NCI-H128 (cell line): ENCODE measurements around the gene RASA3.
A peak's percentile ranks its signal among the peaks of the same experiment; 100 is the strongest.
"Not testable (repeated sequence)": the region's sequence is repeated elsewhere in the genome, so short reads cannot be mapped to it uniquely, and the experiment has no call there.

Experiments
- DNase-seq: peaks from one replicate; lab custom pipeline; 2025; ENCODE audit not compliant: unreplicated experiment; lab: John Stamatoyannopoulos, UW

The RASA3 gene

GRCh38 chr13:113995051-113995601 is 137.3 kb downstream of the RASA3 start:
- DNase-seq, result no peak

GRCh38 chr13:113992276-113993005 is 140.0 kb downstream of the RASA3 start:
- DNase-seq, result no peak

- no peak for DNase-seq
These were observed 140.7 kb downstream of the RASA3 start for GRCh38 chr13:113991676-113992179.

GRCh38 chr13:113991191-113991669 is 141.2 kb downstream of the RASA3 start:
- DNase-seq, result peak; percentile 49

- DNase-seq, result no peak
These were observed 142.0 kb downstream of the RASA3 start for GRCh38 chr13:113990321-113990837.

- no peak for DNase-seq
These were observed 142.7 kb downstream of the RASA3 start for GRCh38 chr13:113989585-113990300.

- not testable (repeated sequence) for DNase-seq
These were observed 143.6 kb downstream of the RASA3 start for GRCh38 chr13:113988859-113989258.

- no peak for DNase-seq
These were observed 150.1 kb downstream of the RASA3 start for GRCh38 chr13:113982296-113982661.

GRCh38 chr13:113981611-113982295 is 150.7 kb downstream of the RASA3 start:
- no peak for DNase-seq

- peak; percentile 83 for DNase-seq
These were observed 151.2 kb downstream of the RASA3 start for GRCh38 chr13:113981194-113981605.

GRCh38 chr13:113980489-113981064 is 151.8 kb downstream of the RASA3 start:
- DNase-seq, result no peak

GRCh38 chr13:113979791-113980471 is 152.5 kb downstream of the RASA3 start:
- no peak for DNase-seq

GRCh38 chr13:113978741-113979481 is 153.5 kb downstream of the RASA3 start:
- no peak for DNase-seq

- no peak for DNase-seq
These were observed 154.4 kb downstream of the RASA3 start for GRCh38 chr13:113977976-113978375.

GRCh38 chr13:113976711-113977684 is 155.4 kb downstream of the RASA3 start:
- DNase-seq, result no peak

GRCh38 chr13:113975416-113975815 is 157.0 kb downstream of the RASA3 start:
- no peak for DNase-seq

- DNase-seq, result no peak
These were observed 157.8 kb downstream of the RASA3 start for GRCh38 chr13:113974304-113975281.
